ENCODE results near the gene KDELR1. TPM values are rescaled to one million over a fixed set of nuclear protein-coding genes. Genes with fewer than 3 reads are reported as not detected.
A peak's percentile ranks its signal among the peaks of the same experiment; 100 is the strongest.

Gene KDELR1
- total and polyA plus RNA-seq, 9 of the 15 experiments (the other 6 are each of a cell fraction or from before 2014, with no cell fraction given) = 6.1 to 165 (median 58.5) TPM

DNA sequence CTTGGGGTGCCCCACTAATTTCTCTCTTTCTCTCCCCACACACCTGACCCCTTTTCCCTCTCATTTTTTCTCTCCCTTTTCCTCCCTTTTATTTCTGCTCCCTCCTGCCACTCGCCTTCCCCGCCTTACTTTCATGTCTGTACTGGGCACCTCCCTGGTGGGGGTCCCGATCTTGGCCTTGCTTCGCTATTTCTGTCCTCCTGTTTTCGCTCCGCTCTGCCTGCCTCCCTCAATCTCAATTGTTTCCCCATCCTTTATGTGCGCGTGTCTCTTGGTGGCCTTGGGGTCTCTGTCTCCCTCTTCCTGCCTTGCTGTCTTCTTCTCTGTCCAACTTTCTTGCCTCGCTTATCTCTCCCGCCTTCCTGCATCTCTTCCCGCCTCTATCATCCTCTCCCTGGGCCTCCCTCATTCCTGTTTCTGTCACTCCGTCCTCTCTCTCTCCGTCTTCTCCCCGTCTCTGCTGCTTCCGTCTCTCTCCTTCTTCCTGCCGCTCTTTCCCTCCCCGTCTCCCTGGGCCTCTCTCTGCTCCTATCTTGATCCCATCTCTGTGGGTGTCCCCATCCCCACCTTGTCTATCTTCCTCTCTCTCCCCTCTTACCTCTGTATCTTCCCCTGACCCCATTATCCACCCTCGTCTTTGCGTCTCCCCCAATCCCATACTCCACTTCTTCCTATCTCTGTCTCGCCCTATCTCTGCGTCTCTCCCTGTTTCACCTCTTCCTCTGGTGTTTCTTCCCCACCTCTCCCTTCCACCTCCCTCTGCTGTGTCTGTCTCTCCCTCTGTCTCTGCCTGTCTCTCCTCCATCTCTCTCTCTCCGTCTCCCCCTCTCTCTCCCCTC is 6.1 kb upstream of the KDELR1 start (continued):
- TF ChIP-seq ZC3H11A (IDR thresholded peaks at IDR 0.05; ENCODE audit: low read depth, low read length) = no peak
- TF ChIP-seq, protein P1, sequence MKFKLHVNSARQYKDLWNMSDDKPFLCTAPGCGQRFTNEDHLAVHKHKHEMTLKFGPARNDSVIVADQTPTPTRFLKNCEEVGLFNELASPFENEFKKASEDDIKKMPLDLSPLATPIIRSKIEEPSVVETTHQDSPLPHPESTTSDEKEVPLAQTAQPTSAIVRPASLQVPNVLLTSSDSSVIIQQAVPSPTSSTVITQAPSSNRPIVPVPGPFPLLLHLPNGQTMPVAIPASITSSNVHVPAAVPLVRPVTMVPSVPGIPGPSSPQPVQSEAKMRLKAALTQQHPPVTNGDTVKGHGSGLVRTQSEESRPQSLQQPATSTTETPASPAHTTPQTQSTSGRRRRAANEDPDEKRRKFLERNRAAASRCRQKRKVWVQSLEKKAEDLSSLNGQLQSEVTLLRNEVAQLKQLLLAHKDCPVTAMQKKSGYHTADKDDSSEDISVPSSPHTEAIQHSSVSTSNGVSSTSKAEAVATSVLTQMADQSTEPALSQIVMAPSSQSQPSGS (CRISPR knock-in tag; IDR thresholded peaks at IDR 0.05) = no peak
- TF ChIP-seq, protein P2, sequence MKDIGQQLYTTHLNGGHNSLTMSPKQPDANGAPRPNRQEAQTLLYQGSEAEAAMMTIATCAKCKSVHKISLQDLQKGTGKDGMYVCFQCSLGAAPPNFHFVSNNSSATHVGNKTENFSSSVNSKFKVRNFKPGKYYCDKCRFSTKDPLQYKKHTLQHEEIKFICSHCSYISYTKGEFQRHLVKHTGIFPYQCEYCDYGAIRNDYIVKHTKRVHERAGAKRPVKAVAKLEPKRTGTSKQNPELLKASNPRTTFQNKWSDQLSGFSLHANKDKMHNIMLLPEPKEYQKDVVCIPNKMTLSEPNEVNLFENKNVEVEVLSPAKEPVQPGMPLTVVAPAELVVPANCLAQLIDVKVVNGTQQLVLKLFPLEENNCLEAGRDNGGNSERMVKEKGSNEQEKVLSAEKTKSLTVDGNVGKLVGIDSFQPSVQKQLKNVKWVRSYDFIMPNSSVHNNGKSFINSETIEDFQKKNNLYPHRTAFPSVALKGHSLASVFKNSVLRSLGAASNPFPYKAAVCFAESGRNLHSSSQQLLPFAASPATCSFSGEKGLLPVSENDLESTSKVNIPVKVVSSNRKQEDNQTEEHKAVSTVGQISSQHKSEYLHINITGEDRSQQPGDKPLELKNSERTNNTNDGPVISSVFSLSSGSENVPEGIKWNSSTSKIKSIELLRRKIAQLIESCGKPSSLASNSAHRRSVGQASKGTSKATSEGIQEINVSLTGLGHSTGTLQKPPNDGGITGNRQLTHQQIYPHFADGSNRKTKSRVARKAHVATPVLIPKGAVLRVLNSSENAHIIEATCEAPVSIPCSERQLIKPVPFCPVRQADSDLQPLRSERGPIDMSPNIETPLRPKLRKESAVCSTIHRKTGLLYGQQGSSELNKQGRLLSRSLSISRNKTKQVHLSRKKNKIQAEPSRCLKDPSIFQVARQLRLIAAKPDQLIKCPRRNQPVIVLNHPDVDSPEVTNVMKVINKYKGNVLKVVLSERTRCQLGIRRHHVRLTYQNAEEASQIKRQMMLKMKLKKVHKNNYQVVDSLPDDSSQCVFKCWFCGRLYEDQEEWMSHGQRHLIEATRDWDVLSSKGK (CRISPR knock-in tag; IDR thresholded peaks at IDR 0.05) = no peak
- no peak for TF ChIP-seq KLF6 (CRISPR knock-in tag; IDR thresholded peaks at IDR 0.05; ENCODE audit: borderline replicate concordance)
- no peak for TF ChIP-seq ZNF217 (CRISPR knock-in tag; IDR thresholded peaks at IDR 0.05)
- TF ChIP-seq XRCC5 (IDR thresholded peaks at IDR 0.05; ENCODE audit: low read depth, low read length) = no peak
- TF ChIP-seq ARNT (IDR thresholded peaks at IDR 0.05) = peak; percentile 56 to 61; a peak in 1 of 4 replicates
- 0 out of 4 replicates have a peak, but pooled peaks of 1 of the 2 experiments have one; percentile 6 for TF ChIP-seq KDM1A (IDR thresholded peaks at IDR 0.05)
- peak; percentile 23; the same call in 1 of the 2 replicates for TF ChIP-seq ETV5 (CRISPR knock-in tag; IDR thresholded peaks at IDR 0.05; ENCODE audit: low read depth)
- no peak for TF ChIP-seq TFAM (CRISPR knock-in tag; conservative IDR thresholded peaks at IDR 0.05)
- peak; percentile 81; the same call in 1 of the 2 replicates for TF ChIP-seq NBN (IDR thresholded peaks at IDR 0.05; ENCODE audit: low read depth)
- TF ChIP-seq SMC3 (conservative IDR thresholded peaks at IDR 0.05; ENCODE audit: insufficient read depth, low read depth, low read length) = no peak
- TF ChIP-seq BCOR (IDR thresholded peaks at IDR 0.05) = peak; percentile 75
- no peak for TF ChIP-seq MTF1 (CRISPR knock-in tag; IDR thresholded peaks at IDR 0.05; ENCODE audit: borderline replicate concordance)
- TF ChIP-seq ZNF507 (tag; conservative IDR thresholded peaks at IDR 0.05) = no peak
- no peak for TF ChIP-seq SIRT6 (IDR thresholded peaks at IDR 0.05; ENCODE audit: low read depth, low read length)
- TF ChIP-seq POLR3A (IDR thresholded peaks at IDR 0.05; ENCODE audit: borderline replicate concordance, extremely low read depth, insufficient read depth, insufficient read length) = no peak
- TF ChIP-seq, protein P3, sequence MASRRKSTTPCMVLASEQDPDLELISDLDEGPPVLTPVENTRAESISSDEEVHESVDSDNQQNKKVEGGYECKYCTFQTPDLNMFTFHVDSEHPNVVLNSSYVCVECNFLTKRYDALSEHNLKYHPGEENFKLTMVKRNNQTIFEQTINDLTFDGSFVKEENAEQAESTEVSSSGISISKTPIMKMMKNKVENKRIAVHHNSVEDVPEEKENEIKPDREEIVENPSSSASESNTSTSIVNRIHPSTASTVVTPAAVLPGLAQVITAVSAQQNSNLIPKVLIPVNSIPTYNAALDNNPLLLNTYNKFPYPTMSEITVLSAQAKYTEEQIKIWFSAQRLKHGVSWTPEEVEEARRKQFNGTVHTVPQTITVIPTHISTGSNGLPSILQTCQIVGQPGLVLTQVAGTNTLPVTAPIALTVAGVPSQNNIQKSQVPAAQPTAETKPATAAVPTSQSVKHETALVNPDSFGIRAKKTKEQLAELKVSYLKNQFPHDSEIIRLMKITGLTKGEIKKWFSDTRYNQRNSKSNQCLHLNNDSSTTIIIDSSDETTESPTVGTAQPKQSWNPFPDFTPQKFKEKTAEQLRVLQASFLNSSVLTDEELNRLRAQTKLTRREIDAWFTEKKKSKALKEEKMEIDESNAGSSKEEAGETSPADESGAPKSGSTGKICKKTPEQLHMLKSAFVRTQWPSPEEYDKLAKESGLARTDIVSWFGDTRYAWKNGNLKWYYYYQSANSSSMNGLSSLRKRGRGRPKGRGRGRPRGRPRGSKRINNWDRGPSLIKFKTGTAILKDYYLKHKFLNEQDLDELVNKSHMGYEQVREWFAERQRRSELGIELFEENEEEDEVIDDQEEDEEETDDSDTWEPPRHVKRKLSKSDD (conservative IDR thresholded peaks at IDR 0.05; ENCODE audit: low read length) = no peak

All from K562 (cell line).